SIG-M5 treated with dmso at 0.1 percent for 504 hours (cell line): Measurements from ENCODE around the gene LCN10.
"Not testable (repeated sequence)": the region's sequence is repeated elsewhere in the genome, so short reads cannot be mapped to it uniquely, and the experiment has no call there.

Experiments
- DNase-seq: peaks from one replicate; lab custom pipeline; 2025; ENCODE audit not compliant: unreplicated experiment; lab: John Stamatoyannopoulos, UW

Gene LCN10

GRCh38 chr9:136721339-136722092, 21.2 kb downstream of the LCN10 start:
- DNase-seq, result no peak

- DNase-seq, result no peak
Measured at GRCh38 chr9:136720898-136721338, 21.8 kb downstream of the LCN10 start.

GRCh38 chr9:136720251-136720897, 22.4 kb downstream of the LCN10 start:
- no peak for DNase-seq

- DNase-seq, result no peak
Measured at GRCh38 chr9:136719195-136719880, 23.4 kb downstream of the LCN10 start.

GRCh38 chr9:136718345-136719194, 24.2 kb downstream of the LCN10 start:
- no peak for DNase-seq

GRCh38 chr9:136717399-136717798, 25.3 kb downstream of the LCN10 start:
- no peak for DNase-seq

- DNase-seq, result no peak
Measured at GRCh38 chr9:136714893-136715274, 27.9 kb downstream of the LCN10 start.

- DNase-seq, result no peak
Measured at GRCh38 chr9:136714096-136714892, 28.4 kb downstream of the LCN10 start.

GRCh38 chr9:136713550-136713949, 29.2 kb downstream of the LCN10 start:
- no peak for DNase-seq

GRCh38 chr9:136712690-136713544, 29.8 kb downstream of the LCN10 start:
- no peak for DNase-seq

- no peak for DNase-seq
Measured at GRCh38 chr9:136711751-136712689, 30.7 kb downstream of the LCN10 start, which contains the start of gene DIPK1B. Gene DIPK1B, plus strand, starts transcription at chr9:136712572. Its CDS starts 94 bp downstream, at chr9:136712666.

GRCh38 chr9:136711219-136711648, 31.5 kb downstream of the LCN10 start:
- not testable (repeated sequence) for DNase-seq

GRCh38 chr9:136710543-136710942, 32.2 kb downstream of the LCN10 start:
- no peak for DNase-seq

- DNase-seq, result no peak
Measured at GRCh38 chr9:136709454-136710109, 33.2 kb downstream of the LCN10 start.

GRCh38 chr9:136707849-136708517, 34.8 kb downstream of the LCN10 start:
- no peak for DNase-seq

GRCh38 chr9:136707011-136707410, 35.7 kb downstream of the LCN10 start:
- no peak for DNase-seq

- DNase-seq, result peak; percentile 43
Measured at GRCh38 chr9:136705564-136705963, 37.2 kb downstream of the LCN10 start.
